Endothelial cell of umbilical vein (primary cell): ENCODE data around the gene AFAP1L2. TPM values are rescaled to one million over a fixed set of nuclear protein-coding genes. Genes with fewer than 3 reads are reported as not detected.

Experiments used
- BruUV-seq: library from RNA; stranded (reverse); fragments of 400-500 nt; replicated peaks from 2 replicates; lab custom pipeline; 2021; lab: Mats Ljungman, UMichigan
- CTCF ChIA-PET: fragments of 300-600, 350-600 bp; sonication (Branson Sonifier 250); formaldehyde crosslinking; loops from one replicate; lab custom pipeline; 2021; ENCODE audit warnings: antibody characterized with exemption, inconsistent platforms; lab: Charles Lee
- POLR2A ChIA-PET: fragments of 300-600, 350-600 bp; sonication (Branson Sonifier 250); formaldehyde crosslinking; loops from one replicate; lab custom pipeline; 2021; ENCODE audit warnings: antibody characterized with exemption, inconsistent platforms; lab: Charles Lee
- DNase-seq: peaks from one replicate; pipeline ENCODE4 v3.0.0-alpha.2; 2011; ENCODE audit warnings: low read depth, low spot score
- FAIRE-seq: peaks from 2 replicates; lab custom pipeline; 2011; peaks lifted over from hg19 to GRCh38; lab: Jason Lieb, UNC
- H2AFZ ChIP-seq: 2 replicates; pipeline ENCODE4 v1.6.0; 2012; ENCODE audit warnings: low read depth, low read length, control low read depth, inconsistent platforms
- H3K27ac ChIP-seq: 2 replicates; pipeline ENCODE4 v1.5.1; 2011; ENCODE audit warnings: low read depth, mild to moderate bottlenecking, control low read depth, low read length, moderate library complexity; ENCODE audit not compliant: insufficient read depth
- H3K27me3 ChIP-seq, 2 experiments: 2 replicates each; pipeline versions ENCODE4 v1.6.0 to v1.6.1; 2011; ENCODE audit warnings: low read length in 2 of 2, mixed read lengths in 1 of 2; ENCODE audit not compliant: control insufficient read depth in 2 of 2, insufficient read depth in 2 of 2
- H3K36me3 ChIP-seq, 2 experiments: 2 replicates in 1 of 2; 3 replicates in 1 of 2; pipeline ENCODE4 v1.5.1; 2011; ENCODE audit warnings: low read length in 2 of 2, mild to moderate bottlenecking in 1 of 2, moderate library complexity in 1 of 2; ENCODE audit not compliant: control insufficient read depth in 2 of 2, insufficient read depth in 2 of 2; ENCODE audit errors: extremely low read depth in 1 of 2
- H3K4me1 ChIP-seq: 3 replicates; pipeline ENCODE4 v1.5.1; 2011; ENCODE audit warnings: mild to moderate bottlenecking, low read length; ENCODE audit not compliant: control insufficient read depth, insufficient read depth; ENCODE audit errors: extremely low read depth
- H3K4me2 ChIP-seq: 2 replicates; pipeline ENCODE4 v1.6.1; 2011; ENCODE audit warnings: low read length, control low read depth, mixed read lengths; ENCODE audit not compliant: insufficient read depth
- H3K4me3 ChIP-seq, 3 experiments: fragments of 200-600 bp in 1 of 3; sonication (generic), shearing (Covaris generic) in 1 of 3; replicated peaks in 1 of 3; 2 replicates each; pipeline ENCODE4 v1.5.1; 2011 to 2016; ENCODE audit warnings: control low read depth in 3 of 3, low read length in 3 of 3, mild to moderate bottlenecking in 2 of 3, inconsistent platforms in 1 of 3, low read depth in 1 of 3, moderate library complexity in 1 of 3; ENCODE audit not compliant: insufficient read depth in 1 of 3
- H3K79me2 ChIP-seq: 2 replicates; pipeline ENCODE4 v1.6.0; 2012; ENCODE audit warnings: low read length, inconsistent platforms; ENCODE audit not compliant: control insufficient read depth, insufficient read depth
- H3K9ac ChIP-seq: replicated peaks from 2 replicates; pipeline ENCODE3; 2011; ENCODE audit warnings: low read length, control low read depth; ENCODE audit not compliant: insufficient read depth; ENCODE audit errors: extremely low read depth
- H3K9me1 ChIP-seq: replicated peaks from 3 replicates; pipeline ENCODE4 v1.6.0; 2011; ENCODE audit warnings: mild to moderate bottlenecking, low read length; ENCODE audit not compliant: control insufficient read depth, insufficient read depth; ENCODE audit errors: extremely low read depth
- H3K9me3 ChIP-seq: replicated peaks from 2 replicates; pipeline ENCODE4 v1.5.1; 2012; ENCODE audit warnings: low read length, inconsistent platforms; ENCODE audit not compliant: control insufficient read depth, insufficient read depth
- H4K20me1 ChIP-seq: replicated peaks from 2 replicates; pipeline ENCODE3; 2011; ENCODE audit warnings: mild to moderate bottlenecking, low read length; ENCODE audit not compliant: control insufficient read depth, insufficient read depth; ENCODE audit errors: extremely low read depth
- EZH2 ChIP-seq: IDR thresholded peaks from 2 replicates; pipeline ENCODE4 v1.6.1; 2012; ENCODE audit warnings: borderline replicate concordance, low read depth, mild to moderate bottlenecking, moderate library complexity, low read length, inconsistent platforms; ENCODE audit not compliant: severe bottlenecking
- FOS ChIP-seq: IDR thresholded peaks from 2 replicates; pipeline ENCODE4 v1.6.1; 2011; ENCODE audit warnings: mild to moderate bottlenecking, low read length, moderate library complexity, borderline replicate concordance; ENCODE audit not compliant: insufficient read depth
- GATA2 ChIP-seq: IDR thresholded peaks from 2 replicates; pipeline ENCODE4 v1.7.0; 2011; ENCODE audit warnings: low read depth, mild to moderate bottlenecking, moderate library complexity, mixed read lengths, low read length; ENCODE audit not compliant: insufficient read length, insufficient read depth
- JUN ChIP-seq: IDR thresholded peaks from 2 replicates; pipeline ENCODE4 v1.6.1; 2011; ENCODE audit warnings: borderline replicate concordance, low read depth; ENCODE audit not compliant: insufficient read length, insufficient read depth
- MAX ChIP-seq: IDR thresholded peaks from 2 replicates; pipeline ENCODE4 v1.6.1; 2011; ENCODE audit not compliant: insufficient read depth, insufficient read length
- MYC ChIP-seq: IDR thresholded peaks from one replicate; pipeline ENCODE4 v1.6.1; 2011; ENCODE audit warnings: mild to moderate bottlenecking, low read depth, low read length
- POLR2A ChIP-seq: IDR thresholded peaks from 2 replicates; pipeline ENCODE4 v1.6.1; 2012; ENCODE audit warnings: low read depth, mild to moderate bottlenecking, control low read depth, low read length
- POLR2AphosphoS5 ChIP-seq: IDR thresholded peaks from 2 replicates; pipeline ENCODE4 v1.6.1; 2012; ENCODE audit warnings: low read depth, mild to moderate bottlenecking, control low read depth, low read length, moderate library complexity; ENCODE audit not compliant: insufficient read depth
- dilution Hi-C: fragments of 300-500 bp; cut with MboI; formaldehyde crosslinking; loops from one replicate; pipeline ENCODE4 v1.15.0; 2019; ENCODE audit warnings: low sequenced_read_pairs; ENCODE audit not compliant: extremely low pct_ligation_motif_present
- intact Hi-C: fragments of 100-400 bp; cut with micrococcal nuclease; formaldehyde crosslinking; loops from one replicate; pipeline ENCODE4 v1.10.0; 2022
- polyA plus RNA-seq, 4 experiments: library from polyadenylated mRNA; depleted of rRNA in 3 of 4; stranded (reverse) in 3 of 4; unstranded in 1 of 4; fragments of >200 nt; gene quantifications; 2 replicates each; pipeline versions ENCODE4 v1.2.1 to v1.2.3, GENCODE V29; 2011 to 2012; ENCODE audit warnings: missing spikeins in 1 of 4
- total RNA-seq: library from RNA; stranded (reverse); gene quantifications from 2 replicates; pipeline ENCODE4 v1.2.3, GENCODE V29; 2021
- TF ChIP-seq, protein P1 (sequence below), 2 donors: IDR thresholded peaks; 1 replicate in 1 of 2; 2 replicates in 1 of 2; pipeline ENCODE4 v1.5.1; 2011; ENCODE audit warnings: low read length in 2 of 2, mild to moderate bottlenecking in 2 of 2, moderate library complexity in 2 of 2, control low read depth in 1 of 2, inconsistent platforms in 1 of 2, low read depth in 1 of 2; ENCODE audit not compliant: insufficient read depth in 1 of 2; ENCODE audit errors: extremely low read depth in 1 of 2

The AFAP1L2 gene
- total and polyA plus RNA-seq, 2 donors (not counting 3 experiments of a cell fraction or from before 2014, with no cell fraction given): 0.90 to 4.1 TPM

GRCh38 chr10:114418109-114418508 lies 13.8 kb upstream of the AFAP1L2 start:
- DNase-seq: no peak
- Histone ChIP-seq H3K4me3 (no peak overlapping the region), H4K20me1 (no peaks in the 10 kb centered on the region), H3K36me3 (no peaks in the 10 kb centered on the region), H3K9me3 (no peaks in the 10 kb centered on the region), H3K4me2 (no peak overlapping the region), H3K27me3 (peaks cover 14 to 32% of the 10 kb centered on the region in 2 experiments), H3K27ac (no peak overlapping the region), H3K9ac (no peak overlapping the region), H3K9me1 (no peaks in the 10 kb centered on the region), H3K79me2 (no peaks in the 10 kb centered on the region), H3K4me1 (peaks cover 4% of the 10 kb centered on the region), H2AFZ (no peak overlapping the region)
- ChIA-PET CTCF (no interaction called here), POLR2A (no interaction called here)
- FAIRE-seq: no peak
- dilution Hi-C loops: no loop called here
- TF ChIP-seq MAX (no peak), POLR2AphosphoS5 (no peak), JUN (no peak), POLR2A (no peak), MYC (no peak), FOS (no peak), EZH2 (no peak), GATA2 (no peak)
- TF ChIP-seq, protein P1, sequence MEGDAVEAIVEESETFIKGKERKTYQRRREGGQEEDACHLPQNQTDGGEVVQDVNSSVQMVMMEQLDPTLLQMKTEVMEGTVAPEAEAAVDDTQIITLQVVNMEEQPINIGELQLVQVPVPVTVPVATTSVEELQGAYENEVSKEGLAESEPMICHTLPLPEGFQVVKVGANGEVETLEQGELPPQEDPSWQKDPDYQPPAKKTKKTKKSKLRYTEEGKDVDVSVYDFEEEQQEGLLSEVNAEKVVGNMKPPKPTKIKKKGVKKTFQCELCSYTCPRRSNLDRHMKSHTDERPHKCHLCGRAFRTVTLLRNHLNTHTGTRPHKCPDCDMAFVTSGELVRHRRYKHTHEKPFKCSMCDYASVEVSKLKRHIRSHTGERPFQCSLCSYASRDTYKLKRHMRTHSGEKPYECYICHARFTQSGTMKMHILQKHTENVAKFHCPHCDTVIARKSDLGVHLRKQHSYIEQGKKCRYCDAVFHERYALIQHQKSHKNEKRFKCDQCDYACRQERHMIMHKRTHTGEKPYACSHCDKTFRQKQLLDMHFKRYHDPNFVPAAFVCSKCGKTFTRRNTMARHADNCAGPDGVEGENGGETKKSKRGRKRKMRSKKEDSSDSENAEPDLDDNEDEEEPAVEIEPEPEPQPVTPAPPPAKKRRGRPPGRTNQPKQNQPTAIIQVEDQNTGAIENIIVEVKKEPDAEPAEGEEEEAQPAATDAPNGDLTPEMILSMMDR (IDR thresholded peaks at IDR 0.05; ENCODE audit: extremely low read depth in 1 of 2, insufficient read depth in 1 of 2, low read depth in 1 of 2, low read length in 2 of 2): no peak
- BruUV-seq: no TSS peak
- intact Hi-C loops: no loop called here
